Transverse colon (tissue), 4 donors: Measurements from ENCODE around the gene AK3. TPM values are rescaled to one million over a fixed set of nuclear protein-coding genes. Genes with fewer than 3 reads are reported as not detected.

Source experiments
- DNase-seq: peaks from one replicate; pipeline ENCODE4 v3.0.0-alpha.2; 2019
- H3K27ac ChIP-seq, 4 donors: fragments of 200-600 bp; sonication (generic); 2 replicates each; pipeline ENCODE4 v1.5.1; 2016 to 2018; ENCODE audit warnings: inconsistent platforms in 4 of 4
- H3K27me3 ChIP-seq: fragments of 200-600 bp; sonication (generic); 2 replicates; pipeline ENCODE4 v1.5.1; 2017; ENCODE audit warnings: inconsistent platforms
- H3K36me3 ChIP-seq, 4 donors: fragments of 200-600 bp; sonication (generic); 2 replicates each; pipeline ENCODE4 v1.5.1; 2017 to 2019; ENCODE audit warnings: inconsistent platforms in 4 of 4
- H3K4me1 ChIP-seq, 4 donors: fragments of 200-600 bp; sonication (generic); 2 replicates each; pipeline ENCODE4 v1.5.1; 2017 to 2020; ENCODE audit warnings: inconsistent platforms in 4 of 4
- H3K4me3 ChIP-seq, 4 donors: fragments of 200-600 bp; sonication (generic); 1 replicate in 1 of 4; 2 replicates in 3 of 4; pipeline versions ENCODE4 v1.5.1 to v1.6.1; 2017 to 2019; ENCODE audit warnings: inconsistent platforms in 4 of 4
- H3K9me3 ChIP-seq, 2 donors: fragments of 200-600 bp; sonication (generic); 2 replicates each; pipeline ENCODE4 v1.5.1; 2017 to 2019; ENCODE audit warnings: inconsistent platforms in 2 of 2
- EP300 ChIP-seq: sonication (generic); formaldehyde crosslinking; IDR thresholded peaks from one replicate; pipeline ENCODE4 v1.6.1; 2017; ENCODE audit warnings: antibody characterized with exemption, low read depth
- POLR2A ChIP-seq: fragments of 450-650 bp; IDR thresholded peaks from one replicate; pipeline ENCODE4 v1.6.1; 2016; ENCODE audit warnings: antibody characterized with exemption, mild to moderate bottlenecking, moderate library complexity
- POLR2AphosphoS5 ChIP-seq, 3 donors: sonication (generic); formaldehyde crosslinking; IDR thresholded peaks; one replicate each; pipeline ENCODE4 v1.6.1; 2016; ENCODE audit warnings: antibody characterized with exemption in 3 of 3
- WGBS, 2 donors: methylation state at CpG; one replicate each; pipeline ENCODE4 v1.1.5; 2018; ENCODE audit warnings: low coverage in 1 of 2; 5-methylcytosine and 5-hydroxymethylcytosine counted together
- in situ Hi-C, 4 donors: fragments of 200-750 bp; cut with MboI; loops; one replicate each; pipeline versions ENCODE4 v1.15.0 to v1.15.1; 2017; ENCODE audit warnings: low sequenced_read_pairs in 3 of 4, low pct_ligation_motif_present in 1 of 4, low pct_unique_long_range_greater_than_20kb in 1 of 4
- intact Hi-C: fragments of 100-400 bp; cut with DNase I; formaldehyde crosslinking; loops from one replicate; pipeline ENCODE4 v1.15.1; 2023; ENCODE audit warnings: low total_unique reads
- total RNA-seq, 4 donors: library from RNA; depleted of rRNA; stranded (reverse); fragments of >200 nt; gene quantifications; one replicate each; pipeline ENCODE4 v1.1.0, GENCODE V29; 2016
- TF ChIP-seq, protein P1 (sequence below), 5 experiments: fragments of 200-600 bp in 3 of 5; fragments of 450-650 bp in 2 of 5; sonication (generic) in 3 of 5; IDR thresholded peaks; 1 replicate in 2 of 5; 2 replicates in 3 of 5; pipeline ENCODE4 v1.5.1; 2016 to 2017; ENCODE audit warnings: antibody characterized with exemption in 5 of 5, inconsistent platforms in 3 of 5, mild to moderate bottlenecking in 2 of 5, moderate library complexity in 1 of 5

The AK3 gene
- total RNA-seq, 4 donors from 2014 or later, result 25.9 to 121 (median 82.3) TPM

DNA sequence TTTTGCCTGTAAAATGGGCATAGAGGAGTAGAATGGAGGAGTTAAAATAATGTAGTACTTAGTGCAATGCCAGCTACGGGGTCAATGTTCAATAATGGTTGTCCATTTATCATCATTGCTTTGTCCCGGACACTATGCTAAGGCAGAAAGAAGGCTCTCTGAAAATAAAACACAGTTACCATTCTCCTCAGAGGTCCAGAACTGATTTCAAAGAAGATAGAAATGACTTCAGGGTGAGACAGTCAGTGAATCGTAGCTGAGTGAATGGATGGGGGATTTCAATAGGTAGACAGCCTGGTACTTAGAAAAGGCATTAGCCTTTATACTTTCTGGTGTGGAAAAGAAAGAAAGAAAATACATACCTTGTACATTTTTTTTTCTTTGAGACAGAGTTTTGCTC, 1.2 kb upstream of the AK3 start:
- no peaks in the 10 kb centered on the region for H3K36me3 ChIP-seq
- H3K27me3 ChIP-seq, result no peaks in the 10 kb centered on the region
- H3K27ac ChIP-seq, result peak overlapping the region; percentile 93 to 98 (median 96)
- H3K4me3 ChIP-seq, result peak overlapping the region in 2 of 4 donors; percentile 79 to 83
- in situ Hi-C loops (loop anchor here in 2 of 4 donors (10.0 kb wide), 1 partner anchor 67 kb away; the partner anchor contains the start of gene CDC37L1 (in 2 of the 2)), intact Hi-C loops (no loop called here)
- H3K9me3 ChIP-seq, result no peaks in the 10 kb centered on the region
- no peak for DNase-seq
- H3K4me1 ChIP-seq, result peaks cover 18 to 33% (median 24%) of the 10 kb centered on the region in 4 donors
- 40 to 57% methylated on average over 3 of the region's 3 CpGs for WGBS, 2 donors
- no peak for TF ChIP-seq POLR2A
- no peak for TF ChIP-seq EP300
- TF ChIP-seq POLR2AphosphoS5 (IDR thresholded peaks at IDR 0.05), result no peak
- TF ChIP-seq, protein P1, sequence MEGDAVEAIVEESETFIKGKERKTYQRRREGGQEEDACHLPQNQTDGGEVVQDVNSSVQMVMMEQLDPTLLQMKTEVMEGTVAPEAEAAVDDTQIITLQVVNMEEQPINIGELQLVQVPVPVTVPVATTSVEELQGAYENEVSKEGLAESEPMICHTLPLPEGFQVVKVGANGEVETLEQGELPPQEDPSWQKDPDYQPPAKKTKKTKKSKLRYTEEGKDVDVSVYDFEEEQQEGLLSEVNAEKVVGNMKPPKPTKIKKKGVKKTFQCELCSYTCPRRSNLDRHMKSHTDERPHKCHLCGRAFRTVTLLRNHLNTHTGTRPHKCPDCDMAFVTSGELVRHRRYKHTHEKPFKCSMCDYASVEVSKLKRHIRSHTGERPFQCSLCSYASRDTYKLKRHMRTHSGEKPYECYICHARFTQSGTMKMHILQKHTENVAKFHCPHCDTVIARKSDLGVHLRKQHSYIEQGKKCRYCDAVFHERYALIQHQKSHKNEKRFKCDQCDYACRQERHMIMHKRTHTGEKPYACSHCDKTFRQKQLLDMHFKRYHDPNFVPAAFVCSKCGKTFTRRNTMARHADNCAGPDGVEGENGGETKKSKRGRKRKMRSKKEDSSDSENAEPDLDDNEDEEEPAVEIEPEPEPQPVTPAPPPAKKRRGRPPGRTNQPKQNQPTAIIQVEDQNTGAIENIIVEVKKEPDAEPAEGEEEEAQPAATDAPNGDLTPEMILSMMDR (IDR thresholded peaks at IDR 0.05), result no peak

DNA sequence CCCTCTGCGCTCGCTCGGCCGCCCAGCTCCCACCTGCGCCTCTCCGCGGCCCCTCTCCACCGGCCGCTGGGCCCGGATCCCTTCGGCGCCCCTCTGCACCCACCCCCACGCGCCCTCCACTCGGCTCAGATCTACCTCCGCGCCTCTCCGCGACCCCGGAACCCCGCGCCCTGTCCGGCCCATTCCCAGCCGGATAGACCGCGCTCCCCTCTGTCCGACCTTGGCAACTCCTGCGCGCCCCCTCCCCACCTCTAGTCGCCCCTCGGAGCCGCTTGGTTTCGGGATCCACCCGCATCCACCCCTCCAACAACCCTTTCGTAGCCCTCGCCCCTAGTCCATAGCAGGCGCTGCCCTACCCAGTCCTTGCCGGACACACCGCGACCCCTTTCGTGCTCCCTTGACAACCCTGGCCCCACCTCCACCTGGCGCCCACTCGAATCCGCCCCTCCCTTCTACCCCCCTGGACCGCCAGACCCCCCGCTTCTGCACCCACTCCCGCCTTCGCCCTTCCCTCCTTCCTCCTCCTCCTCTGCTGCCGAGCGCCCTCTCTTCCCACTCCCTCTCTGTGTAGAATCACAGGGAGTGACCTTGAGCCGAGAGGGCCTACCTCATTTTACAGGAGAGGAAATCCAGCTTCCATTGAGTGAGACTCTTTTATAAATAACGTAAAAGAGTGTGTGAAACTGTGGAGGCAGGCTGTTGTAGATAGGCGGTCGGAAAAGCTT, 525 bp upstream of the AK3 start:
- peak in 2 of 3 donors; percentile 47 to 50 for TF ChIP-seq POLR2AphosphoS5 (IDR thresholded peaks at IDR 0.05)
- TF ChIP-seq EP300, result no peak
- TF ChIP-seq, protein P1 (IDR thresholded peaks at IDR 0.05), result no peak
- TF ChIP-seq POLR2A, result peak; percentile 64
- Histone ChIP-seq H3K27ac (peak overlapping the region; percentile 93 to 98 (median 96)), H3K4me3 (peak overlapping the region; percentile 54 to 84 (median 81)), H3K4me1 (peaks cover 18 to 33% (median 24%) of the 10 kb centered on the region in 4 donors), H3K27me3 (no peaks in the 10 kb centered on the region), H3K9me3 (no peaks in the 10 kb centered on the region), H3K36me3 (no peaks in the 10 kb centered on the region)
- 1 to 6% methylated on average over 5 to 54 of the region's 54 CpGs for WGBS, 2 donors
- DNase-seq, result peak; percentile 55
- in situ Hi-C loops, result loop anchor here in 2 of 4 donors (10.0 kb wide), 1 partner anchor 67 kb away; the partner anchor contains the start of gene CDC37L1 (in 2 of the 2)
- intact Hi-C loops, result loop anchor here (1.0 kb wide), 1 partner anchor 62 kb away; the partner anchor contains the start of gene CDC37L1

DNA sequence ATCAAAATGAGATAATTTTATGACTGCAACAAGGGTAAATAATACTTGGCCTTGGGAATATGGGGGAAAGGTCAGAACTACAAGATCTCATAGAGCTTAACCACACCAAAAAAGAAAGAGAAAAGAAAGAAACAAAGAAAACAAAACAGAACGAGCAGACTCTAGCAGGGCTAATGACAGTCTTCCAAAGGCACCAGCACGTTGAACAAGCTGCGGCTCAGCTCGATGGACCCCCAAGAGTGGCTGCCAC, 689 bp downstream of the AK3 start:
- WGBS, 2 donors, result 0% methylated on average over 4 of the region's 4 CpGs
- intact Hi-C loops (no loop called here), in situ Hi-C loops (loop anchor here in 2 of 4 donors (10.0 kb wide), 1 partner anchor 66 kb away; the partner anchor contains the start of gene CDC37L1 (in 2 of the 2))

More for the DNA sequence above, 689 bp downstream of the AK3 start:
- H3K27ac ChIP-seq, result peak overlapping the region; percentile 93 to 98 (median 96)
- H3K4me3 ChIP-seq, result peak overlapping the region; percentile 54 to 84 (median 81)
- H3K36me3 ChIP-seq, result no peaks in the 10 kb centered on the region
- TF ChIP-seq POLR2AphosphoS5 (IDR thresholded peaks at IDR 0.05), result peak in 1 of 3 donors; percentile 16
- TF ChIP-seq, protein P1 (IDR thresholded peaks at IDR 0.05), result no peak
- H3K4me1 ChIP-seq, result peaks cover 18 to 33% (median 24%) of the 10 kb centered on the region in 4 donors
- H3K27me3 ChIP-seq, result no peaks in the 10 kb centered on the region
- DNase-seq, result no peak
- no peaks in the 10 kb centered on the region for H3K9me3 ChIP-seq
